Measurements from ENCODE around the gene SPRY1.

Gene SPRY1

DNA sequence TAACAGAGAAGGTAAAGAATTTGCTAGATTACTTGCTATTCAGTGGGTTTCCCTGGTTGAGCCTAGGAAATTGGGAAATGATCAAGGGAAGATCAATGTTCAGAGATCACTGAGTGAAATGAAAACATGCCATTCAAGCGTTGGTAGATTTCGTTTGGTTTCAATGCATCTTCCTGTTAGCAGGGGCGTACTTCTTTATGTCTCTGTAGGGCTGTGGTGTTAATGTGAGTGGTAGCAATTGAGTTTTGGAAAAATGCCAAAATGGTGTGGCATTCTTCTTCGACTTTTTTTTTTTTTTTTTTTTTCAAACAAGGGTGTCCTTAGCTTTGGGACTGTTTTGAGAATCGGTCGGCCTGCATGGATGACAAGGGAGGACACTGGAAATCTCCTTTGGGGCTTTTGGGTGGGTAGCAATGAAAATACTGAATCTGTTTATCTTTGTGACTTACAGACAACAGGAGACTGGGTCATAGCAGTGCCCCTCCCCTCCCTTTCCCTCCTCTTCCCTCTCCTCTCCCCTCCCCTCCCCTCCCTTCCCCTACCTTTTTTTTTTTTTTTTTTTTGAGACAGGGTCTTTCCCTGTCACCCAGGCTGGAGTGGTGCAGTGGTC, 50.4 kb downstream of the SPRY1 start:
- no peak for DNase-seq

DNA sequence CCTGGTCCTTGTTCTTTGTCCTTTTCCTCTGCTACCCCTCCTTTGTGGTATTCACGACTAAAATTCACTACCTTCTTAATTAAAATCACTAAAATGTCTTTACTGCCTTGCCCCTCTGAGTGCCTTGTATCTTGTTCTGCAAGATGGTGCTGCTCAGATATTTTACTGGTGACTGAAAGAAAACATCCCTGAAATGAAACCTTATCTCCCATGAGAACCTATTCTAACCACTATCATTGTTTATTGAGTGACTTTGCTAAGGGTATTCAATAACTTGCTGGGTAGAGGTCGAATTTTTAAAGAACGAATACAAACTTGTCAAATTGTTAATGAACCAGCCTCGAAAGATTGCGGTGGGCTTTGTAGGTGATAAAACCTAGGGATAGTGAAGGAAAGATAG, 52.8 kb downstream of the SPRY1 start:
- DNase-seq: no peak

DNA sequence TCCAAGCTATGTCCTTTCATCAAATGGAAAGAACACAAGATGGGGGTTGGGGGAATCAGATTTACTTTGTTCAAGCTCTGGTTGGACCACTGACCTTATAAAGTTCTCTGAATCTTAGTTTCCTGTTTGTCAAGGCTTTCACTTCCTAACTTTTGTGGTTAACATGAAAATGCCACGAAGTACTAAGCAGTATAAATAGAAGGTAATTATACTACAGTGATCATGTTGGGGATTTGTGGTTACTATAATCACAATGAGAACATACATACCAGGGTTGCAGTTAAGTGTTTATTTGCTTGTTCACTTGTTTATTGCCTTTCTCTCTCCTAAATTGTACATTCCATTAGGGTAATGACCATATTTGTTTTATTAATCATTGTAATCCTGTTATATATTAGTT, 53.2 kb downstream of the SPRY1 start:
- DNase-seq: no peak

DNA sequence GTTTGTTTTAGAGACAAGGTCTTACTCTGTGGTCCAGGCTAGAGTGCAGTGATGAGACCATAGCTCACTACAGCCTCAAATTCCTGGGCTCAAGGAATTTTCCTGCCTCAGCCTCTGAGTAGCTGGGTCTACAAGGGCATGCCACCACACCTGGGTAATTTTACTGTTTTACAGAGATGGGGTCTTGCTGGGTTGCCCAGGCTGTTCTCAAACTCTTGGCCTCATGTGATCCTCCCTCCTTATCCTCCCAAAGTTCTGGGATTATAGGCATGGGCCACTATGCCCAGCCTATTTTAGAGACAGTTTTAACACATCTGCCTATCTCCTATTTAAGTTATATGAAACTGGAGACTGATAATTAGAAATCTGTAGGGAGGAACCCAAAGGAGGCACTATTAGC, 53.8 kb downstream of the SPRY1 start:
- no peak for DNase-seq

DNA sequence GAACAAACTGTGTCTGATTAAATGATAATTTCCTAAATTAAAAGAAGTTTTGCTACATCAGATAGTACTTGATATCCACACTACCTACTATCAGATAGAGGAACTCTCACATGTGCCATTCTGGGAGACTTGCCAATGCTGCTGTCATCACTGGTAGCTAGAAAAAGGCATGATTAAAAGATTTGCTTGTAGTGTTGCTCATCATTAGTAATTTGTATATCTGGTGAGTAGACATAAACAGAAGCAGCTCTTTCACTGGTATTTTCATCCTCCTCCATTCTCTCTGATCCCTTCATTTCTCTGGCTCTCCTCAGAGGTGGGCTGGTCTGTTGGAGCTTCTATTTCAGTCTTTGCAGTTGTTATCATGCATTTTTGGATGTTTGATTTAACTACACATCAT, 56.0 kb downstream of the SPRY1 start:
- no peak for DNase-seq

DNA sequence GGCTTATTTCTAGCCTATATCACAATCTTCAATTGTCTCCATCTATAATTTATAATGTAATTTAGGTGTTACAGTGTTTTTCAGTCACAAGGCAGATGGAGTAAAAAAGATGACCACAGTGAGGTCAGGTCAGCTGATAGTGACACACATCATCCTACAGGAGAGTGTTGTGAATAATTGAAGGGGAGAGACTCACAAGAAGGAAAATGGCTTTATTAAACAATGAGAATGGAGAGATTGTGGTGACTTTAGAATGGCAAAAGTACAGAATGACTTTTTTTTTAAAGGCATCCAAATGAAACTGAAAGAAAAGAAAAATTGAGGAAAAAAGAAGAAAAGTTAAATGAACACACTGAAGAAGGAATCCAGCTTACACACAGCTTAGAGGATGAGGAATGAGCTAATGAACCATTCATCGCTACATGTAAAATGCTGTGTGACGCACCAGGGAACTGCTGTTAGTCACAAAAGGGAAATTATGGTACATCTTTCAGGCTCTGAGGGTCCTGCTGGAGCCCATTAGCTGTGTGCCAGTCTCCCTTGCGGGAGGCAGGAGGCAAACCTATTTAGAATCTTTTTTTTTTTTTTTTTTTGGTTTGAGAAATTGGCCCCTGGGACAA, 56.6 kb downstream of the SPRY1 start:
- DNase-seq: no peak

Measured in activated naive CD4-positive, alpha-beta T cell treated with Interleukin-2 at 50 U/mL for 16 hours (primary cell).